KG1 (cell line): ENCODE measurements around the gene PARD6A.
A peak's percentile ranks its signal among the peaks of the same experiment; 100 is the strongest.

Experiments
- DNase-seq: peaks from one replicate; lab custom pipeline; 2025; lab: John Stamatoyannopoulos, UW

PARD6A gene

DNA sequence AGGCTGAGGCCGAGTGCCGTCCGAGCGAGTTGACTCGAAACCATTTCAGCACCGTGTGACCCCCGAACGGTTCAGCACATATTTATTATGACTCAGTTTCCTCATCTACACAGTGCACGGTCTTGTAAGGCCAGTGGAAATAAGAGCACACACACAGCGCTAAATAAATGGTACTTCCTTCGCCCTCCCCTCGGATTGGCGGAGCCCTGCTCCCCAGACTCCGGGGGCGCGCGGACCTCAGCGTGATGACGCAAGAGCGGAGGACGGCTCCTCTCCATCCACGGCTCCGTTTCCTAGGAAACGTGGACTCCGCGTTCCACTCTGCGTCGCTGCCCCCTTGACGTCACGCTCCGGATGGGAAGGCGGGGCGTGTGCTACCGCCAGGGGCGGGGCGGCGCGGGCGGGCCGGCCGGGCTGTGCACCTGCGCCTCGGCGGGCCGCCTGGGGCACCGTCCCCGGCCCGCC lies at the start of gene PARD6A:
Gene PARD6A (plus strand): TSS at position 397 of the 465 bp plus-strand sequence. CDS start 79 bp downstream, outside the sequence.
- DNase-seq: peak; percentile 78

GRCh38 chr16:67613808-67614207 lies 47.0 kb upstream of the PARD6A start:
- DNase-seq: no peak

DNA sequence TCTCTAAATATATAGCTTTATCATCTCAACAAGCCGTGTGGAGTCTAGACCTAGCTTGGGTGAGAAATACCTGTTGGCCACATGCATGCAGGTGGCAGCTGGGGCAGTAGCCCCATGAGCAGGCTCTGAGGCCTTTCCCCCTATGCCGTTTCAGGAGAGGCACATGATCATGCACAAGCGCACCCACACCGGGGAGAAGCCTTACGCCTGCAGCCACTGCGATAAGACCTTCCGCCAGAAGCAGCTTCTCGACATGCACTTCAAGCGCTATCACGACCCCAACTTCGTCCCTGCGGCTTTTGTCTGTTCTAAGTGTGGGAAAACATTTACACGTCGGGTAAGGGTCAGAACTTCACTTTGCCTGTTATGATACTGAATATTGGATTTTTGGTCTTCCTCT lies 32.5 kb upstream of the PARD6A start:
- DNase-seq: no peak

GRCh38 chr16:67632415-67633172 lies 28.2 kb upstream of the PARD6A start:
- no peak for DNase-seq

- DNase-seq: no peak
These were observed 24.0 kb upstream of the PARD6A start for GRCh38 chr16:67636713-67637112.

DNA sequence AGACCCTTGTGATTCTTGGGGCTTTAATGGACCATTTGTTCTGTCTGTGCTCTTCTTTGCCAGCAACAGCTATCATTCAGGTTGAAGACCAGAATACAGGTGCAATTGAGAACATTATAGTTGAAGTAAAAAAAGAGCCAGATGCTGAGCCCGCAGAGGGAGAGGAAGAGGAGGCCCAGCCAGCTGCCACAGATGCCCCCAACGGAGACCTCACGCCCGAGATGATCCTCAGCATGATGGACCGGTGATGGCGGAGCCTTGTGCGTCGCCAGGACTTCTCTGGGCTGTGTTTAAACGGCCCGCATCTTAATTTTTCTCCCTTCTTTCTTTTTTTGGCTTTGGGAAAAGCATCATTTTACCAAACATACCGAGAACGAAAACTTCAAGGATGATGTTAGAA lies 23.1 kb upstream of the PARD6A start:
- no peak for DNase-seq

- DNase-seq: no peak
These were observed 18.7 kb upstream of the PARD6A start for GRCh38 chr16:67641779-67642708.

GRCh38 chr16:67644038-67644437 lies 16.7 kb upstream of the PARD6A start:
- no peak for DNase-seq

GRCh38 chr16:67645397-67646121 lies 15.2 kb upstream of the PARD6A start:
- DNase-seq: no peak

- no peak for DNase-seq
These were observed 13.6 kb upstream of the PARD6A start for GRCh38 chr16:67647111-67647651.

GRCh38 chr16:67647681-67648080 lies 13.1 kb upstream of the PARD6A start:
- DNase-seq: no peak

GRCh38 chr16:67648088-67648763 lies 12.5 kb upstream of the PARD6A start:
- no peak for DNase-seq

GRCh38 chr16:67648764-67649407 lies 11.9 kb upstream of the PARD6A start:
- DNase-seq: no peak

GRCh38 chr16:67649494-67649931 lies 11.2 kb upstream of the PARD6A start:
- no peak for DNase-seq

GRCh38 chr16:67650023-67650422 lies 10.7 kb upstream of the PARD6A start:
- DNase-seq: no peak

- DNase-seq: no peak
These were observed 9.7 kb upstream of the PARD6A start for GRCh38 chr16:67651039-67651438.

DNA sequence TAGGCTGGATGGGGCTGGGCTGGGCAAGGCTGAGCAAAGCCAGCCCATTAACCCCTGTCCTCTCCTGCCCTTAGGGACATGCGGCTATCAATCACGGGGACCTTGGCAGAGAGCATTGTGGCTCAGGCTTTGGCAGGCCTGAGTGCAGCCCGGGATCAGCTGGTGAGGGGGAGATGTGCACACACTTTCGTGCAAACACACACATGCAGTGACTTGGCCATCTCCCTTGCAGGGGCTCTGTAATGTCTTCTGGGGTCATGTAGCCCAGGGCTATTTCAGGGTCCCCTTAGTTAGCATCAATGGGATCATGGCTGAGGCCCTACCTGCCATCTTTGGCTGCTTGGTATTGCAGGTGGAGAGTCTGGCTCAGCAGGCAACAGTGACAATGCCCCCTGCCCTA lies 8.9 kb upstream of the PARD6A start:
- no peak for DNase-seq

- DNase-seq: no peak
These were observed 8.1 kb upstream of the PARD6A start for GRCh38 chr16:67652578-67653127.

DNA sequence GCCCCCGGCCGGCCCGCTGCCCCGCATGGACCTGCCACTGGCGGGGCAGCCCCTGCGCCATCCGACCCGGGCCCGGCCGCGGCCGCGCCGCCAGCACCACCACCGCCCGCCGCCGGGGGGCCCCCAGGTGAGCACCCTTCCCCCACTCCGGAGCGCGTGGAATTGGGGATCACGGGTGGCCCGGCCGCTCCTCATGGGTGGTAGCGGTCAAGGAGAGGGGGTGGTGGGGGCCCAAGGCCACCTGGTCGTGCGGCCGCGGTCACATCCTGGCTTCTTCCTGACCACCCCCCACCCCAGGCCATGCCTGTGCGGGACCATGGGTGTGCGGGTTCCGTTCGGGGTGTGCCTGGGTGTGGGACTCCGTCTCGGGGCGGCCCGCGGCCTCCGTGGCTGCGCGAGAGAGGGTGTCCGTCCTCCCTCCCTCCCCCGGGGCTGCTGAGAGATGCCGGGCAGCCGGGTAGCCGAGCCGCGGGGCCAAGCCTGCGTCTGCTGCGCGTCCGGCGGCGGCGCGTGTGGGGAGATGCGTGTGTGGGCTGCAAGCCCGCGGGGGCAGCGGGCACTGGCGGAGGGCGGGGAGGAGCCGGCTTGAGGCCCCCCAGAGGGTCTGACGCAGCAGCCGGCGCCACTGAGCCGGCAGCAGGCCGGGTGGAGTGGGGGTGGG lies 7.5 kb upstream of the PARD6A start:
- no peak for DNase-seq
